GM23338 (cell line): ENCODE measurements around the gene UGT1A10. TPM values are rescaled to one million over a fixed set of nuclear protein-coding genes. Genes with fewer than 3 reads are reported as not detected.

Experiments
- ATAC-seq: fragments of 200-7000 bp; cut with Tn5 transposase; 3 replicates; pipeline ENCODE4 v1.9.1; 2020
- DNase-seq: peaks from one replicate; pipeline ENCODE4 v3.0.0-alpha.2; 2015; ENCODE audit warnings: low spot score
- H2AFZ ChIP-seq: fragments of 200-600 bp; sonication (generic); 2 replicates; pipeline ENCODE4 v1.8.0; 2016; ENCODE audit warnings: antibody characterized with exemption, mild to moderate bottlenecking, moderate library complexity
- H3F3A ChIP-seq: fragments of 200-600 bp; sonication (generic); replicated peaks from 2 replicates; pipeline ENCODE4 v1.8.0; 2017; ENCODE audit warnings: antibody characterized with exemption, mixed run types, low read depth
- H3K27ac ChIP-seq: fragments of 200-600 bp; sonication (generic); 2 replicates; pipeline ENCODE4 v1.6.1; 2016; ENCODE audit warnings: low read depth
- H3K27me3 ChIP-seq: fragments of 200-600 bp; sonication (generic); 2 replicates; pipeline ENCODE4 v1.8.0; 2016; ENCODE audit warnings: mild to moderate bottlenecking, mixed run types, moderate library complexity; ENCODE audit not compliant: insufficient read depth
- H3K36me3 ChIP-seq: fragments of 200-600 bp; sonication (generic); 2 replicates; pipeline ENCODE4 v1.8.0; 2016; ENCODE audit warnings: mild to moderate bottlenecking; ENCODE audit not compliant: insufficient read depth
- H3K4me1 ChIP-seq: fragments of 200-600 bp; sonication (generic); 2 replicates; pipeline ENCODE4 v1.8.0; 2016; ENCODE audit warnings: mild to moderate bottlenecking, moderate library complexity; ENCODE audit not compliant: insufficient read depth
- H3K4me2 ChIP-seq: fragments of 200-600 bp; sonication (generic); 2 replicates; pipeline ENCODE4 v1.7.1; 2017; ENCODE audit warnings: mixed run types
- H3K4me3 ChIP-seq: fragments of 200-600 bp; sonication (generic); 2 replicates; pipeline ENCODE4 v1.6.1; 2016; ENCODE audit warnings: mixed run types
- H3K79me2 ChIP-seq: fragments of 200-600 bp; sonication (generic); replicated peaks from 2 replicates; pipeline ENCODE4 v1.8.0; 2017; ENCODE audit warnings: mild to moderate bottlenecking; ENCODE audit not compliant: insufficient read depth
- H3K9me2 ChIP-seq: fragments of 200-600 bp; sonication (generic); 2 replicates; pipeline ENCODE4 v1.8.0; 2017; ENCODE audit not compliant: insufficient read depth
- H4K20me1 ChIP-seq: fragments of 200-600 bp; sonication (generic); replicated peaks from 2 replicates; pipeline ENCODE4 v1.8.0; 2017; ENCODE audit warnings: mild to moderate bottlenecking; ENCODE audit not compliant: insufficient read depth
- H3K27ac Mint-ChIP-seq: 2 replicates; pipeline ENCODE4 v1.8.0; 2020; ENCODE audit warnings: inconsistent platforms, mild to moderate bottlenecking, moderate library complexity, mixed read lengths
- H3K27me3 Mint-ChIP-seq: 3 replicates; pipeline ENCODE4 v1.8.0; 2022; ENCODE audit warnings: low read depth, mild to moderate bottlenecking, moderate library complexity, mixed read lengths, inconsistent platforms; ENCODE audit not compliant: insufficient read depth, poor library complexity
- H3K36me3 Mint-ChIP-seq: 3 replicates; pipeline ENCODE4 v1.8.0; 2021; ENCODE audit warnings: low read depth, mild to moderate bottlenecking, inconsistent platforms, moderate library complexity, mixed read lengths
- H3K4me1 Mint-ChIP-seq: 3 replicates; pipeline ENCODE4 v1.8.0; 2020; ENCODE audit warnings: mild to moderate bottlenecking, inconsistent platforms, mixed read lengths
- H3K4me3 Mint-ChIP-seq: 3 replicates; pipeline ENCODE4 v1.8.0; 2021; ENCODE audit warnings: moderate library complexity, mild to moderate bottlenecking, inconsistent platforms, mixed read lengths
- H3K9me3 Mint-ChIP-seq: 3 replicates; pipeline ENCODE4 v1.8.0; 2020; ENCODE audit warnings: moderate library complexity, mild to moderate bottlenecking, inconsistent platforms, mixed read lengths
- CREB1 ChIP-seq: fragments of 250-450 bp; sonication (Bioruptor Pico); IDR thresholded peaks from 2 replicates; pipeline ENCODE4 v1.5.0; 2020; ENCODE audit warnings: low read depth, mild to moderate bottlenecking, moderate library complexity
- ETS1 ChIP-seq: IDR thresholded peaks from 2 replicates; pipeline ENCODE4 v1.6.1; 2016; ENCODE audit warnings: antibody characterized with exemption
- EZH2 ChIP-seq: fragments of 200-600 bp; sonication (generic); IDR thresholded peaks from one replicate; pipeline ENCODE4 v1.8.0; 2017; ENCODE audit warnings: antibody characterized with exemption, mild to moderate bottlenecking, low read depth; ENCODE audit not compliant: unreplicated experiment
- EZH2phosphoT487 ChIP-seq: fragments of 200-600 bp; sonication (generic); IDR thresholded peaks from one replicate; pipeline ENCODE4 v1.8.1; 2018; ENCODE audit warnings: antibody characterized with exemption; ENCODE audit not compliant: unreplicated experiment
- JUNB ChIP-seq: IDR thresholded peaks from one replicate; pipeline ENCODE4 v1.6.1; 2016; ENCODE audit warnings: antibody characterized with exemption; ENCODE audit not compliant: unreplicated experiment
- NANOG ChIP-seq: IDR thresholded peaks from 2 replicates; pipeline ENCODE4 v1.6.1; 2016; ENCODE audit warnings: antibody characterized with exemption, borderline replicate concordance
- POLR2AphosphoS5 ChIP-seq: IDR thresholded peaks from 2 replicates; pipeline ENCODE4 v1.6.1; 2016; ENCODE audit warnings: antibody characterized with exemption, low read depth
- REST ChIP-seq: IDR thresholded peaks from one replicate; pipeline ENCODE4 v1.6.1; 2018; ENCODE audit warnings: antibody characterized with exemption; ENCODE audit not compliant: unreplicated experiment
- STAT1 ChIP-seq: IDR thresholded peaks from one replicate; pipeline ENCODE4 v1.6.1; 2016; ENCODE audit warnings: antibody characterized with exemption; ENCODE audit not compliant: unreplicated experiment
- ZNF114 ChIP-seq: fragments of 250-450 bp; sonication (Bioruptor Pico); IDR thresholded peaks from 2 replicates; pipeline ENCODE4 v1.5.0; 2020; ENCODE audit warnings: mild to moderate bottlenecking, moderate library complexity
- ZNF331 ChIP-seq: fragments of 250-450 bp; sonication (Bioruptor Pico); IDR thresholded peaks from 2 replicates; pipeline ENCODE4 v1.5.0; 2020; ENCODE audit warnings: low read depth, mild to moderate bottlenecking, moderate library complexity
- ZNF462 ChIP-seq: fragments of 250-450 bp; sonication (Bioruptor Pico); IDR thresholded peaks from 2 replicates; pipeline ENCODE4 v1.5.0; 2020; ENCODE audit warnings: mild to moderate bottlenecking, moderate library complexity
- polyA plus RNA-seq: library from polyadenylated mRNA; unstranded; fragments of >200 nt; fragmentation: Nextera tagmentation; extraction: Ambion mirVana; gene quantifications from 2 replicates; pipeline ENCODE4 v1.2.1, GENCODE V29; 2016
- total RNA-seq: library from RNA; depleted of rRNA; stranded (reverse); fragments of >200 nt; shearing (Covaris generic); gene quantifications from 2 replicates; pipeline ENCODE4 v1.2.3, GENCODE V29; 2014
- TF ChIP-seq, protein P1 (sequence below), 2 experiments: fragments of 200-600 bp in 1 of 2; sonication (generic) in 1 of 2; conservative IDR thresholded peaks; 2 replicates each; pipeline versions ENCODE4 v1.5.1 to v1.6.1; 2016 to 2017; ENCODE audit warnings: antibody characterized with exemption in 2 of 2, low read depth in 2 of 2, mild to moderate bottlenecking in 2 of 2, moderate library complexity in 1 of 2

The UGT1A10 gene
- total and polyA plus RNA-seq, 2 experiments from 2014 or later, result not detected

GRCh38 chr2:233796254-233796653 lies 160.0 kb downstream of the UGT1A10 start:
- Mint-ChIP-seq H3K27me3 (peaks cover 8% of the 10 kb centered on the region), H3K36me3 (no peaks in the 10 kb centered on the region; the same call in 1 of the 3 replicates), H3K4me3 (no peak overlapping the region), H3K9me3 (peaks cover 16% of the 10 kb centered on the region), H3K27ac (no peak overlapping the region), H3K4me1 (no peaks in the 10 kb centered on the region; the same call in 2 of the 3 replicates)
- H3K4me3 ChIP-seq, result no peak overlapping the region
- no peak overlapping the region for H3K4me2 ChIP-seq
- no peaks in the 10 kb centered on the region for H3K79me2 ChIP-seq
- TF ChIP-seq ZNF114 (CRISPR knock-in tag) (no peak), ZNF462 (no peak), STAT1 (no peak), ETS1 (no peak), NANOG (no peak), REST (no peak), POLR2AphosphoS5 (no peak), JUNB (no peak), ZNF331 (no peak), EZH2 (no peak), EZH2phosphoT487 (no peak), CREB1 (no peak)
- TF ChIP-seq, protein P1, sequence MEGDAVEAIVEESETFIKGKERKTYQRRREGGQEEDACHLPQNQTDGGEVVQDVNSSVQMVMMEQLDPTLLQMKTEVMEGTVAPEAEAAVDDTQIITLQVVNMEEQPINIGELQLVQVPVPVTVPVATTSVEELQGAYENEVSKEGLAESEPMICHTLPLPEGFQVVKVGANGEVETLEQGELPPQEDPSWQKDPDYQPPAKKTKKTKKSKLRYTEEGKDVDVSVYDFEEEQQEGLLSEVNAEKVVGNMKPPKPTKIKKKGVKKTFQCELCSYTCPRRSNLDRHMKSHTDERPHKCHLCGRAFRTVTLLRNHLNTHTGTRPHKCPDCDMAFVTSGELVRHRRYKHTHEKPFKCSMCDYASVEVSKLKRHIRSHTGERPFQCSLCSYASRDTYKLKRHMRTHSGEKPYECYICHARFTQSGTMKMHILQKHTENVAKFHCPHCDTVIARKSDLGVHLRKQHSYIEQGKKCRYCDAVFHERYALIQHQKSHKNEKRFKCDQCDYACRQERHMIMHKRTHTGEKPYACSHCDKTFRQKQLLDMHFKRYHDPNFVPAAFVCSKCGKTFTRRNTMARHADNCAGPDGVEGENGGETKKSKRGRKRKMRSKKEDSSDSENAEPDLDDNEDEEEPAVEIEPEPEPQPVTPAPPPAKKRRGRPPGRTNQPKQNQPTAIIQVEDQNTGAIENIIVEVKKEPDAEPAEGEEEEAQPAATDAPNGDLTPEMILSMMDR (conservative IDR thresholded peaks at IDR 0.05; ENCODE audit: low read depth in 2 of 2), result no peak
- DNase-seq (no peak), ATAC-seq (no peak)
- H3F3A ChIP-seq, result no peaks in the 10 kb centered on the region
- H3K4me1 ChIP-seq, result no peaks in the 10 kb centered on the region
- H2AFZ ChIP-seq, result no peak overlapping the region
- no peaks in the 10 kb centered on the region for H3K36me3 ChIP-seq
- no peaks in the 10 kb centered on the region for H3K27me3 ChIP-seq
- H4K20me1 ChIP-seq, result no peaks in the 10 kb centered on the region
- no peaks in the 10 kb centered on the region for H3K9me2 ChIP-seq
- no peak overlapping the region for H3K27ac ChIP-seq
